Measurements from ENCODE around the gene IRAG1. TPM values are rescaled to one million over a fixed set of nuclear protein-coding genes. Genes with fewer than 3 reads are reported as not detected.

Gene IRAG1
- total and polyA plus RNA-seq, 2 experiments from 2014 or later: 1.5 to 2.7 TPM

- DNase-seq (ENCODE audit: low spot score) (no peak), ATAC-seq (no peak)
- no peak overlapping the region for H3K4me3 Mint-ChIP-seq
- no peaks in the 10 kb centered on the region; the same call in 2 of the 3 replicates for H3K36me3 Mint-ChIP-seq (ENCODE audit: low read depth)
- no peak for TF ChIP-seq REST (IDR thresholded peaks at IDR 0.05; ENCODE audit: unreplicated experiment)
- TF ChIP-seq EZH2phosphoT487 (IDR thresholded peaks at IDR 0.05; ENCODE audit: unreplicated experiment): no peak
- TF ChIP-seq ZNF114 (CRISPR knock-in tag; IDR thresholded peaks at IDR 0.05): no peak
- no peak for TF ChIP-seq JUNB (IDR thresholded peaks at IDR 0.05; ENCODE audit: unreplicated experiment)
- TF ChIP-seq CREB1 (CRISPR knock-in tag; IDR thresholded peaks at IDR 0.05; ENCODE audit: low read depth): no peak
- no peak for TF ChIP-seq NANOG (IDR thresholded peaks at IDR 0.05; ENCODE audit: borderline replicate concordance)
- TF ChIP-seq CTCF (conservative IDR thresholded peaks at IDR 0.05; ENCODE audit: low read depth in 2 of 2): no peak
- TF ChIP-seq STAT1 (IDR thresholded peaks at IDR 0.05; ENCODE audit: unreplicated experiment): no peak
- TF ChIP-seq POLR2AphosphoS5 (IDR thresholded peaks at IDR 0.05; ENCODE audit: low read depth): no peak
- no peak for TF ChIP-seq ZNF331 (CRISPR knock-in tag; IDR thresholded peaks at IDR 0.05; ENCODE audit: low read depth)
- no peak for TF ChIP-seq ZNF462 (CRISPR knock-in tag; IDR thresholded peaks at IDR 0.05)
- no peak for TF ChIP-seq EZH2 (IDR thresholded peaks at IDR 0.05; ENCODE audit: low read depth, unreplicated experiment)
- TF ChIP-seq ETS1 (IDR thresholded peaks at IDR 0.05): no peak
- H3K9me2 ChIP-seq (ENCODE audit: insufficient read depth): 0 out of 2 replicates have a peak, but pooled peaks cover 8% of the 10 kb centered on the region
- no peak overlapping the region for H2AFZ ChIP-seq
- no peak overlapping the region for H3K27ac Mint-ChIP-seq
- no peaks in the 10 kb centered on the region for H3K36me3 ChIP-seq (ENCODE audit: insufficient read depth)
- no peaks in the 10 kb centered on the region for H4K20me1 ChIP-seq (replicated peaks; ENCODE audit: insufficient read depth)
- no peak overlapping the region for H3K4me3 ChIP-seq
- no peaks in the 10 kb centered on the region for H3K4me1 ChIP-seq (ENCODE audit: insufficient read depth)
- no peak overlapping the region for H3K27ac ChIP-seq (ENCODE audit: low read depth)
- H3K27me3 Mint-ChIP-seq (ENCODE audit: insufficient read depth, low read depth, poor library complexity): peaks cover 4% of the 10 kb centered on the region
- H3K9me3 Mint-ChIP-seq: no peaks in the 10 kb centered on the region
- no peaks in the 10 kb centered on the region for H3F3A ChIP-seq (replicated peaks; ENCODE audit: low read depth)
- peaks cover 2% of the 10 kb centered on the region; the same call in 1 of the 3 replicates for H3K4me1 Mint-ChIP-seq
- H3K79me2 ChIP-seq (replicated peaks; ENCODE audit: insufficient read depth): no peaks in the 10 kb centered on the region
- no peak overlapping the region for H3K4me2 ChIP-seq
- H3K27me3 ChIP-seq (ENCODE audit: insufficient read depth): no peaks in the 10 kb centered on the region
These were observed 27.4 kb upstream of the IRAG1 start for GRCh38 chr11:10720881-10721376.
